NK-92 (cell line): ENCODE measurements around the gene ESAM.

Source experiments
- DNase-seq: peaks from one replicate; lab custom pipeline; 2025; ENCODE audit not compliant: unreplicated experiment; lab: John Stamatoyannopoulos, UW

Gene ESAM

DNA sequence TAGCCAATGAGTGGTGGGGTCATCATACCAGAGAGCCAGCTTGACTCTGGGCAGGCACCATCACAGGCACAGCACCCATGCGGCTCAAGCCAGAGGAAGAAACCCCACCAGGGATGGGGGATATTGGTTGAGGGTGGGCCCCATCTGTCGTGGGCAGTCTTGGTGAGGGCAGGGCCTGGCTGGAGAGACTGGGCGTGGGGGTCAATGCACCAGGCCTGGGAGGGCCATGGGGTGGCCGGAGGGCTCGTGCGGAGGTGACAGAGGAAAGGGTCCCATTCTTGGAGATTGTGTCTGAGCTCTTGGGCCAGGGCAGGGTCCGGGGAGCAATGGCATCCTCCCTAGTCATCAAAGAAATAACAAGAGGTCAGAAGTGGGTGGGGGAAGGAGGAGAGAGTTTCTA, 8.5 kb downstream of the ESAM start:
- no peak for DNase-seq

DNA sequence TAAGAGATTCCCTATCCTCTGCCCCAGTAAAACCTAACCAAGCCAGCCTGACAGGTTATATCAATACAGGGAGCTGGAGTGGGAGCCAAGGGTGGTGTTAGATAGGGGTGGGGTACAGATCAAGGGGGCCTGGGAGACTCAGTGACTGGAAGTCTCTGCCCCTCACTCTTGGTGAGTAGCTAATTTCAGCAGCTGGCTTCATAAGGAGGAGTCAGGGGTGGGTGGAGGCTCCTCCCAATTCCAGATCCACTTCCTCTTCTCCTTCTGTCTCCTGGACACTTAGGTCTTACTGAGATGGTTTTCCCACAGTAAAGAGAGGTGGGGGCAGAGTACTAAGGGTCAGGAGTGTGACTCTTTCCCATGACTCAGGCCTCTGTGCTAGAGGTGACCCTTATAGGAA, 8.9 kb downstream of the ESAM start:
- no peak for DNase-seq

DNA sequence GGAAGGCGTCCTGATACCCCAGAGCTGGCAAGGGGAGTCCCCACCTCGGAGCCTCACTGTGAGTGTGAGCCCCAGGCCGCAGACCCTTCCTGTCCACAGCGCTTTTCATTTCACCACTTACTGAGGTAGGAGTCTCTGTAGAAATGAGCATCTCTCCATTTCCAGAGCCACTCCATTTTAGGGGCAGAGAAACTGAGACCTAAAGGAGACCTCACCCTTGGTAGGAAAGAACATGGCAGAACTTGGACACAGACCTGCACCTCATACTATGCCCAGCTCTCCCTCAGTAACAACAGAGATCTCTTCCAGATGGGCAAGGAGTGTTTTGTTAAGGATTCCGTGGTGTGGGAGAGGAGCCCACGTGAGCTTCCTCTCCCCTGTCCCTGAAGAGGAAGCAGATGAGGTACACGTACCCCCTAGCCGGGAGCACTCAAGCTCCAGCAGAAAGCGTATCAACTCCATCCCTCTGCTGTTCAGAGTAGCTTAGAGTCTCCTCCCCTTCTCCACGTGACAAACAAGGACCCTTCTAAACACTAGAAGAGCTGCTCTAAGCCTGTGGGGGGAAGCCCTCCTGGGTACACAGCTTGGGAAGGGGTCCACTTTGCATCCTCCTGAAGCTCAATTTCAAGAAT, 9.5 kb downstream of the ESAM start:
- DNase-seq: no peak

DNA sequence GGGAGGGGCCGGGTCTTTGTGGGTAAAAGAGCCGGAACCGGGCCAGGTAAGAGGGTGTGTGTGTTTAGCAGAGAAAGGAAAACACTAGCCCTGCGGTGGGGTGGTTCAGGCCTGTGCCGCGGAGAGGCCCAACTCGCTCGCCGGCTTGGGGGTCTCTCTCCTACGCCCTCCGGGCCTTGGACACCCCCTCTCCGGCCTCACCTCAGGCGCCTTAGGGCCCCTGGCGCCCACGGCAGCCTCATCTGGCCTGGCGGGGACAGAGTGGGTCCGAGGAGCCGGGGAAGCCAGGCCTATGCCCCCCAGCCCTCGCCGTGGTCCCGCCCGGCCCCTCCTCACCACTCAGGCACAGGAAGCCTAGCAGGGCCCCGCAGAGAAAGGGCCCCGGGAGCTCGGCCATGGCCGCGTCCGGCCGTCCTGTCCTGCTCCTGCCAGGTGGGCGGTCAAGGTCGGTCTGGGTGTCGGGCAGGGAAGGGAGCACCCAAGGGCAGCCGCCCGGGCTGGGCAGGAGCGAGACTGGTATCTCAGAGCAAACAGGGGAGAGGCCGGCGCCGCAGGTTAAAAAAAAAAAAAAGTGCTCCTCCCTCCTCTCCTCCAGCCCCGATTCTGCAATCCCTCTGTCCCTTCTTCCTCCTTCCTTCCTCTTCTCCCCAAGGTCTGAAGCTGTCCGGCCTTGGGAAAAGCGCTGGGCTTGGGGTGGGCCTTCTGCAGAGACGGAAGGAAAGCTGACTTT, 10.2 kb downstream of the ESAM start, which contains the start of gene VSIG2:
Gene VSIG2 (minus strand): TSS at position 515 of the 730 bp plus-strand sequence. CDS start 118 bp downstream, at position 397.
- no peak for DNase-seq

DNA sequence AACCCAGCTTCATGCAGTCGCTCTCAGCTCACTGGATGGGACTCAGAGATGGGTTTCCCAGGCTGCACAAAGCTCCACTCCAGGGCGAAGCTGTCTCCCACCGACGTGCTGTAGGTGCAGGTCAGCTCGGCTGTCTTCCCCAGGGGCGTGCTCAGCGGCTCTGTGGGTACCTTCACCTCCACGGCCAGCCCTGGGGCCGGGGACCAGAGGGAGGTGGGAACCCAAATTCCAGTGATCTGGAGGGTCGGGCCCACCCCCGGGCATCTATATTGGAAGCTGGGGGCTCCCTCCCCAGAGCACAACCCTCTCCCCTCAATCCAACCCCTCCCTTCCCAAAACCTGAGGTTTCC, 10.7 kb downstream of the ESAM start:
- no peak for DNase-seq

DNA sequence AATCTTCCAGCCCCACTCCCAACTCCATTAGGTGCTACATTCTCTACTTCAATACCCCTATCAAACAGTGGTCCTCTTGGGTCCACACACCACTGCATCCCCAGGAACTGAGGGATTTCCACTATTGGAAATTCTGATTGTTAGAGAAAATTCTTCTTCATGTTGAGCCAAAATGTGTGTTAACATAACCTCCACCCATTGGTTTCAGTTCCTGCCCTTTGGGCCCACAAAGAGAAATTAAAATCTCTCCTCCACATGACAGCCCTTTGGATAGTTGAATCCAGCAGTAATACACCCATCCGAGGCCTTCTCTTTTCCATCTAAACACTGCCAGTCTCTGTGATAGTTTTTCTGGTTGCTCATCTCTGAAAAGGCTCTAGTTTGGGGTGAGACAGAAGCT, 12.2 kb downstream of the ESAM start:
- no peak for DNase-seq

DNA sequence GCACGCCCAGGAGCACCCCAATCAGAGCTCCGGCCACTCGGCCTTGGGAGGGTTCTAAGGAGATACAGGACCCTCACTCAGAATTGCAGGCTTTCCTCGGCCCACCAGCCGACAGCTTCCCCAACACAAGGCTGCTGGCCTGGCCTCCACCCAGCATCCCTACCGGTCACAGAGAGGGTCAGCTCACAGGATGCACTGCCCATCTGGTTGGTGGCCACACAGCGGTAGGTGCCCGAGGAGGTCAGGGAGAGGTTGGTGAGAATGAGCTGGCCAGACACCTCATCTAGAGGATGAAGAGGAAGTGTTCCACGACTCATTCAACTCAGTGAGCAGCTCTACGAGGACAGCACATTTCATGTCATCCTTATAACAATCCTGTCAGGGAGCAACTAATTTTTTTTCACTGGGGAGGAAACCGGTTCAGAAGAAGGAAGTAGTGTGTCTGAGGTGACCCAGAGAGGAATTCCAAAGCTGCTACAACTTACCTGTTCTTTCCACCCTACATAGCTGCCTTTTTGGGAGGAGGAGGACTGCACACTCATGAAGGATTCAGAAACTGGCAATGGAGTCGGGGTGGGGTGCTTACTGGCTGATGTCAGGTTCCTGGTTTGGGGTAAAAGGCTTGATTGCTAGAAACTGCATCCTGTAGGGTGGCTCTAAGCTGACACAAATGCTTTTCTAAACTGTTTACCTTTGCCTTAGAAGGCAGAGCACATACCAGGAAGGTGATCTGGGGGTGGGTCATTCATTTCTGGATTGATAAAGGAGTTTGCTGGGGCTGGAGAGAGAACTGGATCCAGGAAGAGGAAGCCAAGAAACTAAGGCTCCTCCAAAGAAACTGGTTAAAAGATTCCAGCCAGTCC, 13.4 kb downstream of the ESAM start:
- no peak for DNase-seq

DNA sequence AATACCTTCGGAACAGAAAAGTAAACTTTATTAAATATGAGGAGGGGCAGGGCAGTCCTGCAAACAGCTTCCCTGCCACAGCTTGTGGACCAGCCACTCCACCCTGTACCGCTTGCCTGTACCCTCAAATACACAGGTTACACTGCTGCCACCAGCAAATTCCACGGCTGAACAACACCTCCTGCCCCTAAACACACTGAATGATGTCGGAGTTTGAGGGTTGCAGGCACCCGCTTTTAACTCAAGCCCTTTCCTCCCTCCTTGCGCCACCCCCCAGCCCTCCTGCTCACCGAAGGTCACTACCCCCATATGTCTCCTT, 14.0 kb downstream of the ESAM start:
- no peak for DNase-seq

DNA sequence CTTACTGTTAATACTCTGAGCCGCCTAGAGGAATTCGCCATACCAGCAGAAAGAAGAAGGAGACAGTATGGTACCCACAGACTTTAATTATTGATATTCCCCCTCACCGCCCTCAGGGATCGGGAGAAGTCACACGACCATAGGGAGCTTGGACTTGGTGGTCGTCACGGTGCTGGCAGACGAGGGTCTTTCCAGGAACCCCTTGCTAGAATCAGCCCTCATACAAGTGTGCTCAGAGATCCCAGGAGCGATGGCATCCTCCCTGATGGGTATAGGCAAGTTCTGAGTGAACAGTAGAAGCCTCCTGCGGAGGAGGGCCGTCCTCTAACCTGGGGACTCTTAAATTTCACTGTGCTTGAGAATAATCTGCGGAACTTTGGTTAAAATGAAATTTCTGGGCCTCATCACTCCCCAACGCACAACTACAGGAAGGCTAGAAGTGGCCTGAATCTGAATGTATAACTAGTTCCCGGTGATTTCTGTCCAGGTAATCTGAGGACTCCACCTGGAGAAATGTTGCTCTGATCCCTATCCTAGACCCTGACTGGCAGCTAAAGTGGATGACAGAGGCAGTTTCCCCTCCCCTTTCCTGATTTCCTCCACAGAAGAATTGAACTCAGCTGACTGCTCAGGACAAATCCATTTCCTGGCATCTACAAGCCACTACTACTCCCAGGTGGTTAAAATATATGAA, 14.5 kb downstream of the ESAM start:
- DNase-seq: no peak

DNA sequence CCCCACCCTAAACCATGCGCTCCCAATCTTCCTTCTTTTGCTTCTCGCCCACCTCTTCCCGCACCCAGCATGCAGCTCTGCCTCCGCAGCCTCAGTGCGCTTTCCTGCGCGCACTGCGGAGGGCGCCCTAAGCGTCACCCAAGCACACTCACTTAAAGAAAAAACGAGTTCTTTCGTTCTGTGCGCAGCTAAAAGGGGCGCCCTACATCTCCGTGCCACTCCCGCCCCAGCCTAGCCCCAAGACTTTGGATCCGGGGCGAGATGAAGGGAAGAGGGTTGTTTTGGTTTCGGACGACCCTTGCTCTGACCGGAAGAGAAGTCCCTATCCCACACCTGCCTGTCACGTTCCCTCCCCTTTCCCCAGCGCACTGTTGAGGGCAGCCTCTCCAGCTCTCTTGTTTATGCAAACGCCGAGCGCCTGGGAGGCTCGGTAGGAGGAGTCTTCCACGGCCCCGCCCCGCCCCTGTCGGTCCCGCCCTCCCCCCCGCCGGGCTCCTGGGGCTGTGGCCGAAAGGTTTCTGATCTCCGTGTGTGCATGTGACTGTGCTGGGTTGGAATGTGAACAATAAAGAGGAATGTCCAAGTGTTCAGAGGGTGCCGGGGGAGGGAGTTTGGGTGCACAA, 15.4 kb downstream of the ESAM start:
- DNase-seq: no peak

DNA sequence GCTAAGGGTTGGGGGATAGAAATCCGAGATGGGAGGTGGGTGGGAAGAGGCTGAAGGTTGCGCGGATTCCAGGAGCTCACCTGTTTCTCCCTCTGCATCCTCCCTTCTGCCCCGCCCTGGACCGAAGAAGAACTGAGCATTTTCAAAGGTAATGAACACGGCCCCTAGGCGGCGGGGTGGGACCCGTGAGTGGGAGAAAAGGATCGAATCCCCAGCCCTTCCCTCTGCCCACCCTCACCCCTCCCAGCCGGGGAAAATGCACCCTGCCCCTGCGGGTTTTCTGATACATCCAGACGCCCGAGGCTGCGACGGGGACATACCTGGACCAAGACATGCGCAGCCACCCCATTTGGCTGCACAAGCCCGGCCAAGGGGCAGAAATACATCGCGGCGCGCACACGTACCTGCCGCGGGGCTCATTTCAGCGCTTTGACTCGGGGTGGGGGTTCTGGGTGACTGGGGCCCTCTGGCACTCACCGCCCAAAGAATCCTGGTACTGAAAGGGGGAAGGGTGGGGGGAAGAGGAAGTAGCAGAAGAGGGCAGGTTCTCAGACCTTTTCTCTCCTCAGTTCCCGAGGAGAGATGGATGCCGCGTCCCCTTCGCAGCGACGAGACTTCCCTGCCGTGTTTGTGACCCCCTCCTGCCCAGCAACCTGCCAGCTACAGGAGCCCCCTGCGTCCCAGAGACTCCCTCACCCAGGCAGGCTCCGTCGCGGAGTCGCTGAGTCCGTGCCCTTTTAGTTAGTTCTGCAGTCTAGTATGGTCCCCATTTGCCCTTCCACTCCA, 16.1 kb downstream of the ESAM start:
- DNase-seq: no peak

DNA sequence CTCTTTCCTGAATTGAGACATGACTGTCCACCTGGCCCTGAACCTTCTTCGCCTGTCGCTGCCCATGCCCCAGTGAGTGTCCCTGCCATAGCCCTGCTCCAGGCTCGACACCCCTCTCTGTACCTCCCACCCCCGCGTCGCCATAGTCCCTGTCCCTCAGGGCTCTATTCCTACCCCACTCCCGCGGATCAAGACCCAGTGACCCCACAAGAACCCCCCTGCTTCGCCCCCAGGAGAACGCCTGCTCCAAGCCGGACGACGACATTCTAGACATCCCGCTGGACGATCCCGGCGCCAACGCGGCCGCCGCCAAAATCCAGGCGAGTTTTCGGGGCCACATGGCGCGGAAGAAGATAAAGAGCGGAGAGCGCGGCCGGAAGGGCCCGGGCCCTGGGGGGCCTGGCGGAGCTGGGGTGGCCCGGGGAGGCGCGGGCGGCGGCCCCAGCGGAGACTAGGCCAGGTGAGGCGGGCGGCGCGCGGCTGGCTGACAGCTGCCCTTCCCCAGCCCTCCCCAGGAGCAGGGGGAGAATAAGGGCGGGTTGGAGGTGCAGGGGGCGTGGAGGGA, 16.7 kb downstream of the ESAM start:
- DNase-seq: no peak

DNA sequence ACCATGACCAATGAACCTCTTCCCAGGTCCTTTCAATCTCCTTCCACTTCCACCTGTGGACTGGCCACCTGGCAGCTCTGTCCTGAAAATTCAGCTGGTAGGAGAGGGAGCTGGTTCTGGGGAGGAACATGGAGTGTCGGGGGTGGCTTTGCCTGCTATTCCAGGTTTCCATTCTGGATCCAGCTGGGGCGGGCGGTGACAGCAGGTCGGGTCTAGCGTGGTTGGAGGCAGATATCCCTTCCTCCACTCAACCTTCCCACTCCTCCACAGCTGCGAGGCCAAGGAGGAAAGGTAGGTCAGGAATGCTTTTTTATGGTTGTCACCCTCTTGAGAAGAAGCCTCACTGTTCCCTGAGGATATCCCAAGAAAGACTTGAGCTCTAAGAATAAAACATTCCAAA, 19.0 kb downstream of the ESAM start:
- no peak for DNase-seq

DNA sequence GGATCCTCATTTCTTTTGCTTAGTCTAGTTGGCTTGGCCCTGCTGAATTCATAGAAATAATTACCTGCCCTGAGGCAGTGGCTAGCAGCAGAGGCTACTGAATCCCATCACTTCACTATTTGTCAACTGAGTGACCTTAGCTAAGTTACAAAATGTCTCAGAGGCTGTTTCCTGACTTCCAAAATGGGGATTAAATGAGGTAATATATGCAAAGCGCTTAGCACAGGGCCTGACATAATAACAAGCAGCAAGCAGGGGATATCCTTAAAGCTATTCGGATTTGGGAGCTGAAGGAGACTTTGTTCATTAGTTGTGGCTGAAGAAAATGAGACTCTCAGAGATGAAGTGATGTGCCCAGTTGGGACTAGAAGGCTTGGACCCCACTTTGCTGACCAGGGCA, 19.5 kb downstream of the ESAM start:
- no peak for DNase-seq

DNA sequence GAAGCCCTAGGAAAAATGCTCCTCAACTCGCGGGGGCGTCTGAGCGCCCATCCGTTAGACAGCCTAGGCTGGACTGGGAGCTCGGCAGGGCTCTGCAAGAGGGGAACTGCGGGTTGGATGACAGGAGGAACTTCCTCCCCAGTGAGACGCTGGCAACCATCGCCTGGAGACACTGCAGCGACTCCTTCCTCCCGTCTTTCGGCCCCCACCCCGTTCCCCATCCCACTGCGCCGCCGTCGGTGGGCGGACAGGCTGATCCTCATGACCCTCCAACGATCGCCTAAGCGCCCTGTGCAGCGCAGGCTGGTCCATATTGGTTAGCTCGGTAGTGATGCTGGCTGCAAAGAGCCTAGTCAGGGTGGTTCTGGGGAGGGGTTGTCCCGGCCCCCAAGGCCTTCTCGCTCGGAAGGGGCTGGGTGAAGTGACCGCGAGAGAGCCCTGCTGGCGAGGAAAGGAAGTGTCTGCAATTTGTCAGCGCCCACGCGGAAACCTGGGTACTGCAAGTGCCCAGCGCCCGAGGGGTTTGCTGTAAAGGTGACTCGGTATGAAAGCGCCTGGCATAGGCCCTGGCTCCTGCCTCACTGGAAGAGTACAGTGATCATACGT, 21.7 kb downstream of the ESAM start:
- DNase-seq: no peak

DNA sequence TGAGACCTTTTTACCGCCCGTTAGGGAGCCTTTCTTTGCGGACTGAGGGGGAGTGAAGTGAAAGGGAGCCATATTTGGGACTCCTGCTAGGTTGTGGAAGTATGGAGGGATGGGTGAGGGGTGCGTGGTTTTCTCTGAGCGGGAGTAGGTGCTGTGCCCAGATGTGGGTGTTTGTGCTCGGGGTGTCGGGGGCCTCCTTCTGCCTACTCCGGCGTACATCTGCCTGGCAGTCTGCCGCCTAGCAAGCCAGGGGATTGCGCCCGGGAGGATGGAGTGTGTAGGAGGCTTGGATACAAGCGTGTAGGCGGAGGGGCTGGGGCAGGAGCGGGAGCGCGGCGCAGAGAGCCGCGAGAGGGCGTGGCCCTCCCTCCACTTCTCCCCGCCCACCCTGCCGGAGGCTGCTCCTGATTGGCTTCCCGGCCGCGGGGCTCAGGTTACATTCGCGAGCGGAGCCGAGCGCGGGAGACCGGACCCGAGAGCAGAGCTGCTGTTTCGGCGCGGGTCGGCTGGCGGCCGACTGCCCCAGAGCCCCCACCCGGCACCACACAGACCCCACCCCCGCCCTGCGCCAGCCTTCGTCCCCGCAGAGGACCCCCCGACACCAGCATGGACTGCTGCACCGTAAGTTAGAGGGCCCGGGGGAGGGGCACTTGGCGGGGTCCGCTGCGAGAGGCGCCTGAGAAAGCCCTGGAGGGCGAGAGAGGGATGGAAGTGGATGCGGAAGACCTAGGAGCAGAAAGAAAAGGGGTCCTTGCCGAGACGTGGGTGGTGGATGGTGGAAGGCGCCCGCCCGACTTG, 22.4 kb downstream of the ESAM start, which contains the start of gene NRGN:
Gene NRGN (plus strand): TSS at position 464 of the 798 bp plus-strand sequence. CDS start 143 bp downstream, at position 607.
- DNase-seq: no peak

DNA sequence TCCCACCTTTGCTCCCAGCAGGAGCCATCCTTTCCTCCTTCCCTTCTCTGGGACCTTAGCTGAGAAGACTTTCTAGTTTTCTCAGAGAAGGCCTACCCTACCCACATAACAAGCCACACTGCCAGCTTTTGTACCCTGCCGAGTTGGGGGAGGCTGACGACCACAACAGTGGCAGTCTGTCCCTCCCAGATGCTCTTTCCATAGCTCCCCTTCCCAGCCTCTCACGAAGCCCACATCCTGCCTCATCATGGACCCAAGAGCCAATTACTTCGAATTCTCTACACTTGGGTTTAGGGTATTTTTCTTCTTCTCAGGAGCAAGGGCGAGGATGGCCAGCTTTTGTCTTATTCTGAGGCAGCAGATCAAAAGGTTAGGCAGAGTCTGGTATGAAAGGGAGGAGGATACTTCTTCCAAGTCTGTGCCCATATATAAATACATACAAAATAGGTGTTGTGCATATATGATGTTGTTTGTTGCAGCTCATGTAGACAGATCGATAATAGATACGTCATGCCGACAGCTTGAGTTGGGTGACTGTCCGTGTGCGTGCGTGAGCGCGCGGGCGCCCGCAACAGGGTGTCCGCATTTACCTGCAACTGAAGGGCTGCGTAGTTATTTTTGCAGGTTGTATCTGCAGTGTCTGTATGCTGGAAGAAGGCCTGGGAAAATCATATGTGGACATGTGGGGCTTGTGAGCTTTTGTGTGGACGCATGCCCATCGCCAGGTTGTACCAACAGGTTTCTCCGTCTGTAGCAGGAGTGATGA, 23.2 kb downstream of the ESAM start:
- DNase-seq: no peak
